Hematopoietic multipotent progenitor cell treated with erythropoietin and hydrocortisone succinate and interleukin-3 and kit ligand, for 17 days (in vitro differentiated cells): Measurements from ENCODE around the gene NOXA1.

Experiments
- DNase-seq: peaks from one replicate; pipeline ENCODE4 v3.0.0-alpha.2; 2015; ENCODE audit warnings: low spot score

The NOXA1 gene

DNA sequence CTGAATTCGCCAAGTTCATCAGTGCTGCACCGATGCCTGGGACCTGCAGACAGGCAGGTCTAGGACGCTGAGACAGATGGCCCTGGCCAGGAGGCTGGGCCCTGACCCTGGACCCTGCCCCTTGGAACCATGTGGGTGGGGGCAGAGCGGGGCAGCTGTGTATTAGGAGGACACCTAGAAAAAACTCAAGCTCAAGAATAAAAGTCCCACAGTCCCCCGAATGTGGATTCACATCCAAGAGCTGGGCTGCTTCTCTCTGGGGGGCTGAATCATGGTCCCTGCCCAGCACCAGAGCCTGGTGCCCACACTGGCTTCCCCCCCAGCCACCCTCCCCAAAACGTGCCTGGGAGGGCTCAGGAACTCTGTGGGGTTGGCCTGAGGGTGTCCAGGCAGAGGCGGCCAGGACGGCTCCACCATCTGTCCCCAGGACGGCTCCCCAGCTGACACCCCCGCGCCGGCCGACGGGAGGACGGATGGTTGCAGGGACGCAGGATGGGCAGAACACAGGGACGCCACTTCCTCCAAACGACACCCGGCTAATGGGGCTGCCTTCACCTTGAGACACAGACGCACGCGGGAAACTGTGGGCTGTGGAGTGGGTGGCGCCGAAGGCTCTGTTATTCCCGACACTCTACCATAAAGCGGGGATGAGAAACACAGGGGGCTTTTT is 35.2 kb upstream of the NOXA1 start:
- DNase-seq, result no peak

DNA sequence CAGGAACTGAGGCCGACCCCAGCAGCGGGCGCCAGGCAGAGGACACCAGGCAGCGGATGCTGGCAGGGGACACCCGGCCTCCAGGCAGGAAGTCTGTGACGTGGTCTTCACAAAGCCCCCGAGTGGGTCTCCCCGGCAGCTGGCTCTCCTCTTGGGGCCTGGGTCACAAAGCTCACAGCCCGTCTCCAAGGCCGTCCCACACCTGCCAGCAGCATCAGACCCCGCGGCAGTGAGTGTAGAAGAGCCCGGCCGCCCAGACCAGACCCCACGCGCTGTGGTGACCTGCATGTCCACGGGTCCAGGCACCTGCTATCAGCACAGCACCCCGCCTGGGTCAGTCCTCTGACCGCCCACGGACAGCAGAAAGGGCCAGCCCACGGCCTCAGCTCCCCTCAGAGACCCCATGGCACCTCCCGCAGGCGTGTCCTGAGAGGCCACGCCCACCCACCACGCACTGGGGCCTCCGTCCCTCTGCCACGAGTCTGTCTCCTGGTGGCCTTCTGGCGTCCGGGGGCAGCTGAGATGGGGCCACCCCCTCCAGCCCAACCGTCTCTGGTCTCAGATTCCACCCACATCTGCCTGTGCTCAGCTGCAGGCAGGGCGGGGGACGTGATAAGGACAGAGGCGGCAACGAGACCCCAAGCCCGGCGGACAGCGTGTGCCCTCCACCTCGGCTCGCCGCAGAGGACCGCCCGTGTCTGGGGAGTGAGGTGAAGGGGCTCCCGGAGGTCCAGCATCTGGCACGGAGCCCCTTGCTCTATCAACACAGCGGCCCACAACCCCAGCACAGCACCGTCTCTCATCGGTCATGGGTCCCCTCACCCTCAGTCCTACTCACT is 34.4 kb upstream of the NOXA1 start:
- no peak for DNase-seq

DNA sequence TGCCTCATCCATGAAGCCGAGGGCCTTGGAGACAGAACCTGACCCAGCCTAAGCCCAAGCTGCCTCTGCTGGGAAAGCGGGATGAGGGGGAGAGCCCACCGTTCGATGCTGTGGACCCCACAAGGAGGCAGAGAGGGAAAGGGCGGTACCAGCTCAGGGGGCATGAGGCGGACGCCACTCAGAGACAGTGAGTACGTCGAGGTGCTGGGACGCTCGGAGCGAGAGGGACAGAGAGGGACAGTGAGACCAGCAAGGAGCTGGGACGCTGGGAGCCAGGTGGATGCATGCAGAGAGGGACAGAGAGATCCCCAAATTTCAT is 33.8 kb upstream of the NOXA1 start:
- no peak for DNase-seq

DNA sequence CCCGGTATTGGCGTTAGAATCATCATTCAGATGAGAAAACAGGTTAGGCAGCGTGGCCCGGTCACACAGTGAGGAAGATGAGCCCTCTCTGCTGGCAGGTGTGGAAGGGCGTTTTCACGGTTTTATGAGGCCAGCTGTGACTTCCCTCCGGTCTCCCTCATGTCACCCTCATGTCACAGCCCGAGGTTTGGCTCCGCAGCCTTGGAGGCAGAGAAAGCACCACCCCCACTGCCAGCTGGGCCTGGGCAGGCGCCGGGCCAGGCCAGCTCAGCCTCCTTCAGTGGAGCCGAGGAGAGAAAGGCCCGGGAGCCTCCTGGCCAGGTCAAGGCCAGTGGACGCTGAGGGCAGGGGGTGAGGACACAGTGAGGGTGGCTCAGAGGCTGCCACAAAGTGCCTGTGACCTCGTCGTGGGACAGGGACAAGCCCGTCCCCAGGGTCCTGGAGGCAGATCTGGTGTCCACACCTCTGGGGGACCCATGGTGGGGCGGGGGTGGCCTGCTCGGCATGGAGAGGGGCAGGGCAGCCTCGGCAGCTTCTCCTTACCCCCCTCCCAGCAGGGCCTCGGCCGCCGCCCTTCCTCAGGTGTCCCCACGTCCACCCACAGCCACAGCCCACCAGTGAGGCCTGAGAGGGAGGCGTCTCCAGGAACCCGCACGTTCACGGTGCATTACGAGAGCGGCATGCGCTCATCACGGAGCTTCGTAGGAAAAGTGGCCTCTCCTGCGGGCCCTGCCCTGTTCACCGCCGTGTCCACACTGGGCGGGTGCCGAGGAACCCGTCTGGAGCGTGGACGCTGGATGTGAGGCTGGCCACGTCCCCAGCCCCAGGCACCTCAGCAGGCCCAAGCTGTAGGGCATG is 32.4 kb upstream of the NOXA1 start:
- DNase-seq, result no peak

DNA sequence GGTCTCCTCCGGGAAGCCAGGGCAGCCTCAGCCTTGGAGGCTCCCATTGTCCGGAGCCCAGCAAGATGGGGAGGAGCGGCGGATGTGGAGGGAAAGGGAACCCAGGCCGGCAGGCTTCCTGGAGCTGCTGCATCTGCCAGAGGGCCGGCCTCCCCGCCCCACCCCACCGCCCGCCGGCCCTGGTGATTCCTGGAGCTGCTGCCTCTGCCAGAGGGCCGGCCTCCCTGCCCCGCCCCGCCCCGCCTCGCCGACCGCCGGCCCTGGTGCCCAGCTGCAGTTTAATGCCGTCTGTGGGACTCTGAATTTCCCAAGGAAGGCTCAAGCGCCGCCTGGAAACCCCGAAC is 31.8 kb upstream of the NOXA1 start:
- DNase-seq, result no peak

DNA sequence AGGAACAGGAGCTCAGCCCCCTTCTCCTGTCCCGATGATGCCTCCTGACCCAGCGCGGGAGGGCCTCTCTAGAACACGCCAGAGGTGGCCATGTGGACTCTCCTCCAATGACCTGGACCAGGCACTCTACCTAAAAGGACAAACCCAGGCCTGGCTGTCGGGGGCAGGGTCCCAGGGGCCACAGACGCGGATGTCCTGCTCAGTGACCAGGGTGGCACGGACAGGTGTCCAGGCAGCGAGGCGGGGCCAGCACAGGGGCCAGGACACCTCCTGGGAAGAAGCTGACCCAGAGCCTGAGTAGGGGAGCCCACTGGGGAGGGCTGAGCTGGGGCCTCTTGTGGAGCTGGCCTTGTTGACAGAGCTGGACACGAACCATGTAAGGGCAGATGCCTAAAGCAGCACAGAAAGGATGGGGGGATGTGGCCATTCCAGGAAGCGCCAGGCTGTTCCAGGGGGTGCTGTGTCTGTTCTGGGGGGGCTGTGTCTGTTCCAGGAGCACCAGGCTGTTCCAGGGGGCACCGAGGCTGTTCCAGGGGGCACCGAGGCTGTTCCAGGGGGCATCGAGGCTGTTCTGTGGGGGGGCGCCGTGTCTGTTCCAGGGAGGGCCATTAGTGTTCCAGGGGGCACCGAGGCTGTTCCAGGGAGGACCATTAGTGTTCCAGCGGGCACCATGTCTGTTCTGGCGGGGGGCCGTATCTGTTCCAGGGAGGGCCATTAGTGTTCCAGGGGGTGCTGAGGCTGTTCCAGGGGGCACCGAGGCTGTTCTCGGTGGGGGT is 30.8 kb upstream of the NOXA1 start:
- DNase-seq, result no peak

DNA sequence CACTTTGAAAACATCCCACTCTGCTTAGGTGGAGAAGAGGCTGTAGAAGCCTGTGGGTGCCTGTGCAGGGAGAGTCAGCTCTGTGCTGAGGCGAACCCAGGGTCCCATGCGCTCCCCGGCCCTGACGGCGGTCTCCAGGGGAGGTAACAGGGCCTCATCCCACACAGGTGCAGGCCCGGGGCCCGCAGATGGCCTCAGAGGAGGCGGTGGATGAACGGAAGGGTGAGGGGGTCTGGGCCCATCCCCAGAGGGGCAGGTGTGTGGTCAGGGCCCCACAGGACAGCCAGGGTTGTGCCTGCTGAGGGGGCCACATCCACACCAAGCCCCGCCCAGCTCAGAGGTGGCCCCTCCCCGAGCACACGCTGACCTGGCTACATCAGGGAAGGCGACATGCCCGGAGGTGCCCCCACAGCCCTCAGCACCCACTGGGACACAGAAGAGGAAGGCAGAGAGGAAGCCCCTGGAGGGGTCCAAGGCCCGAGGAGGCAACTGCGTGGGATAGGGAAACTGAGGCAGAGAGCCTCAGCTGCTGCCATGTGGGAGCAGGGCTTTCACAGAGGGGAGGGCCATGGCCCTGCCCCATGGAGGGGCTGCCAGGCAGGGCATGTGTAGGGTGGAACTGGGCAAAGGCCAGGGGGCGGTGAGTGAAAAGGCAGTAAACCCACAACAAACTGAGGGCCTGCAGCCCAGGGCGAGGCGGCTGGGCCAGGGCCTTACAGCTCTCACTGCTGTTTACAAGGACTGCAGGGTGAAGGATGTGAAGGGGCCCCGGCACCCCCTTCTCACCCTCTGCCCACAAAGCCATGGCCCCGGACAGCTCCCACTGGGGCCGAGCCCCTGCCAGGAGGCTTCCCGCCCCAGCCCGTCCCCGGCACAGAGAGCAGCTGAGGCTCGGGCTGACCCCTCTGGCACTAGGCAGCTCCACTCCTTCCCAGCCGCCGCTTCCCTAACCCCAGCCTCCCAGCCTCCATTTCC is 29.7 kb upstream of the NOXA1 start:
- no peak for DNase-seq

DNA sequence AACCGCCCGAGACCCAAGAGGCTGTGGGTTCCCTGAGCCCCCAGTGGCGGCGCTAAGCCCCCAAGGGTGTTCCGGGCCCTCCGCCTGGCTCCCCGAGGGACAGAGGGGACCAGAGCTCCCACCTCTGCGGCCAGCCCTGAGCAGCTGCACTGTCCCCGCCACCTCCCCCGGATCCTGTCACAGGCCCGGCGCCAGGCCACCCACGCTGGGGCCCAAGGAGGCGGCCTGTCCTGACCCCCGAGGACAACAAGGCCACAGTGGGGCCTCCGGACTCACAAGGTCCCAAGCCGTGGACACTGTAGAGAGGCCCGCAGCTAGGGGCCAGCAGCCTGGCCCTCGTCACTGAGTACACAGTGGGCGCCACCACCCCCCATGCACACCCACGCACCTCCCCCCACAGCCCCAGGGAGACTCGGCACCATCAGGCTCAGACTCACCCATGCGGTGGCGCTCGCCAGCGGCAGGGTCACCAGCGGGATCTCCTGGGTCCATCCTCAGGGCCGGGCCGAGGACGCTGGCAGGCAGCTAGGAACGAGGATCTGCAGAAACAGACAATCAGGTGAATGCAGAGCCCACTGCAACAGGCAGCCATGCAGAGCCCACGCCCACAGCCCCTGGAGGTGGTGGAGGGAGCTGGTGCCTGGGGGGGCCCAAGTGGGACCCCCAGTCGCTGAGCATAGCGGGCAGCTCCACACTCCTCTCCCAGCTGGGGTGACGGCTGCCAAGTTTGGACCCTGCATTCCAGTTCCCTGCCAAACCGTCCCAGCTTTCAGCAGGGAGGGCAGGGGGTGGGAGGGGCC is 28.1 kb upstream of the NOXA1 start:
- DNase-seq, result no peak

DNA sequence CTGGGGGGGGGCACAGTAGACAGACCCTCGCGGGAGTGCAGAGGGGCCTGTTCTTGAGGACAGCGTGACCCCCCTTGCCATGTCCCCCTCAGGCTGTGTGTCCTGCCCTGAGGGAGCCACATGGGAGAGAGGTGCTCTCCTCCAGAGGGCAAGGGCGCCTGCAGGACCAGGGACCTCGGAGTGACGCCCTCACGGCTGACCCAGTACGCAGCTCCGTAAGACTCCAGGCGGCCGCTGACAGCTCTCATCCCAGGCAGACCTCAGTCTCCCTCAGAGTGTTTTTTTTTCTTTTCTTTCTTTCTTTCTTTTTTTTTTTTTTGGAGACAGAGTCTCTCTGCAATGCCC is 27.6 kb upstream of the NOXA1 start:
- no peak for DNase-seq

DNA sequence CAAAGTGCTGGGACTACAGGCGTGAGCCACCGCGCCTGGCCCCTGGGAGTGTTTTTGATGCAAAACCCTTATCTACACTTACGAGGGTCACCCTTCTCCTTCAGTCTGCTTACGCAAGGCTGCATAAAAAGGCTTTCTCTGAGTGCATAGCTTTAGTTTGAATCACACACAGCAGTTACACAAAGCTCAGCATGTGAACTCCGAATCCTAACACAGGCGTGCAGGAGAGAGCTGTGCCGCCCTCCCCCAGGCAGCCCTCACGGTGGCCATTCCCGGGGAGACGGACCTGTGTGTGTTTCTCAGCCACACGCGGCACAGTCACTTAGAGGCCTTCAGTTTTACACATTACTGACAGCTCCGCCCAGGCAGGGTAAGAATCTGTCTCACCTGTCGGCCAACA is 27.0 kb upstream of the NOXA1 start:
- DNase-seq, result no peak

DNA sequence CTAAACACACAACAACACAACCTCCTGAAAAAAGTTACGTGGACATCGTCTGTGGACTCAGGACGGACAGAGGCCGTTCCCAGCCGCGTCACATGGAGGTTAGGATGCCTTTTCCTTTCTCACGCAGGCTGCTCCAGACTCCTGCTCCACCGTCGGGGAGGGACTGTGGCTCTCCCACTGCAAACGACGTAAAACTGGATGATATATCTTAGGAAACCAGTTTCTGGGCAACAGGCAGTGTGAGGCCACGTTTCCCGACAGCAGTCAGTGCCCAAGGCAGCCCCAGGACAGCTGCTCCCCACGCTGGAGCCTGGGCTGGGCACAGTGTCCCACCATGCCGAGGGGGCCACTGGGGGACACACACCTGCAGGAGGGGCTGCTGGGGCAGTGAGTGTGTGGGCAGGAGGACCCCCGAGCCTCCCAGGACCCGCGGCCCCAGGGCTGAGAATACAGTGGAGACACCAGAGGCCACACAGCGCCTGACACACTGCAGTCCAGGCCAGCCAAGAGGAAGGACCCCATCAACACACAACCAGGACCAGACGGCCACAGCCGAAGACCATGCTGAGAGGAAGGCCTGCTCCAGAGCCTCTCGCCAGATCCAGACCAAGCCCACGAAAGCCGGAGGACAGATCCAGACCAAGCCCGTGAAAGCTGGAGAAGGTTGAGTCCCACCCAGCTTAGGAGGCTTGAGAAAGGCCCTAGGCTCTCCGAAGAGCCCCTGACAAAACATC is 26.4 kb upstream of the NOXA1 start:
- no peak for DNase-seq

DNA sequence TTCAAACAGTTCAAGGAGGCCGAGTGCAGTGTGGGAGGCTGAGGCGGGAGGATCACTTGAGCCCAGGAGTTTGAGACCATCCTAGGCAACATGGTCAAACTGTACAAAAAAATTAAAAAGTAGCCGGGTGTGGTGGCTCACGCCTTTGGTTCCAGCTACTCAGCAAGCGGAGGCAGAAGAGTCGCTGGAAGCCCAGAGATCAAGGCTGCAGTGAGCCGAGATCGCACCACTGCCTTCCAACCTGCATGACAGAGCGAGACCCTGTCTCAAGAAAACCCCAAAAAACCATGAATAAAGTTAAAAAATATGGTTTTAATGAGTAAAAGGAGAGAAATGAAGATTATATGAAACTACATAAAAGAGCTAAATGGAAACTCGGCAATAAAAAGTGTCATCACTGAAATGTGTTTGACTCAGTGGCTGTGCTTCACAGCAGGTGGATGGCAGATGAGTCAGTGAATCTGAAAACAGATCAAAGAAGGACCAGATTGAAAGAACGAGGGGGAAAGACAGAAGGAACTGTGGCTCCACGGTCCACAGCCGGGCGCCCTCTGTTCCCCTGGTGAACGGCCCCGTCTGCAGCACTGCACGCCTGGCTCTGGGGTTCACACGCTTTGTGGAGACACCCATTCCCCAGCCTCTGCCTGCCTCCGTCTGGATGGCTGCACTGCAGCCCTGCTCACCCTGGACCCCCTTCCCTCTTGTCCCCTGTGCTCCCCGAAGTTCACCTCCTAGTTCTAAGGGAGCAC is 25.3 kb upstream of the NOXA1 start:
- DNase-seq, result no peak

DNA sequence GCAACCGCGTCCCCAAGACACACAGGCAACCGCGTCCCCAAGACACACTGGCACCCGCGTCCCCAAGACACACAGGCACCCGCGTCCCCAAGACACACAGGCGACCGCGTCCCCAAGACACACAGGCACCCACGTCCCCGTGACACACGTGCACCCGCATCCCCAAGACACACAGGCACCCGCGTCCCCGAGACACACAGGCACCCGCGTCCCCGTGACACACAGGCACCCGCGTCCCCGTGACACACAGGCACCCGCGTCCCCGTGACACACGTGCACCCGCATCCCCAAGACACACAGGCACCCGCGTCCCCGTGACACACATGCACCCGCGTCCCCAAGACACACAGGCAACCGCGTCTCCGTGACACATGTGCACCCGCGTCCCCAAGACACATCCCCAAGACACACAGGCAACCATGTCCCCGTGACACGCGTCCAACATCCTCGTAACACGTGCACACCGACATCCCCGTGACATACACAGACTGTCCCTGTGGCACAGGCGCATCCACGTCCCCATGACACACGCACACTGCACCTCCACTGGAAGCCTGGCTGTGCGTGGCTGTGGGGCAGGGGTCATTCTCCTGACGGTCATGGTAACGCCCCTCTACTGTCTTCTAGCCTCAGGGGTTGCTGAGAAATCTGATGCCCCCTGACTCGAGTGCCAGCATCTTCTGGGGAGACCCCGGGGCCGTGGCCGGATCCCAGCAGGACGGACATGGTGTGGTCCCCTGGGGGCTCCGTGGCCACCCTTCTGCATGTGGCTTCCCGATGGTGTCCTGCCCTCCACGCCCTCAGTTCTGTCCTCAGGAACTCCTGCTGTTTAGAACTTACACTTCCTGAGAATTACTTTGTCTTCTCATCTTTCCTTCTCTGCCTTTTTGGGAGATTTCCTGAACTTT is 24.4 kb upstream of the NOXA1 start:
- DNase-seq, result no peak

DNA sequence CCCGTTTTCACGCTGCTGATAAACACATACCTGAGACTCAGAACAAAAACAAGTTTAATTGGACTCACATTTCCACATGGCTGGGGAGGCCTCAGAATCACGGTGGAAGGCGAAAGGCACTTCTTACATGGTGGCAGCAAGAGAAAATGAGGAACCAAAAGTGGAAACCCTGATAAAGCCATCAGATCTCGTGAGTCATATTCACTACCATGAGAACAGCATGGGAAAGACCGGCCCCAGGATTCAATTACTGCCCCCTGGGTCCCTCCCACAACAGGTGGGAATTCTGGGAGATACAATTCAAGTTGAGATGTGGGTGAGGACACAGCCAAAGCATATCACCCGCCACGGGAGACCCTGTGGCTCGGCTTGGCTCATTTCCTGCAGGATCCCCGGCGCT is 20.4 kb upstream of the NOXA1 start:
- DNase-seq, result no peak

DNA sequence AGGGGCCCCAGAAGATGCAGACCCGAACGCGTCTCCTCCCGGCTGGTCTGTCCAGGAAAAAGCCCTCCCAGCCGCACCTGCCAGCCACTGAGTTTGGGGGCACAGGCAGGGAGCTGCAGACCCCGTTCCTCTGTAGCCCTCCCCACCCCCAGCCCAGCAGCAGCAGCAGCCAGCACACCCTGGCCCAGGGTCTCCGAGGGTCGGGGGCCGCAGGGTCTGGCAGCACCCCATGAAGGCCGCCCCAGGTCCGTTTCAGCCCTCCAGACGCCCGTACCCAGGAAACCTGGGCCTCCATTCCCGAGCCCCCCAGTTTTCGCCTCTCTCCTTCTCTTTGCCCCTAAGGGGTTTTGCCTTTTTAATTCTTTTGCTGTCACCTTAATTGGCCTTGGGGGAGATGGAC is 19.9 kb upstream of the NOXA1 start:
- DNase-seq, result no peak

DNA sequence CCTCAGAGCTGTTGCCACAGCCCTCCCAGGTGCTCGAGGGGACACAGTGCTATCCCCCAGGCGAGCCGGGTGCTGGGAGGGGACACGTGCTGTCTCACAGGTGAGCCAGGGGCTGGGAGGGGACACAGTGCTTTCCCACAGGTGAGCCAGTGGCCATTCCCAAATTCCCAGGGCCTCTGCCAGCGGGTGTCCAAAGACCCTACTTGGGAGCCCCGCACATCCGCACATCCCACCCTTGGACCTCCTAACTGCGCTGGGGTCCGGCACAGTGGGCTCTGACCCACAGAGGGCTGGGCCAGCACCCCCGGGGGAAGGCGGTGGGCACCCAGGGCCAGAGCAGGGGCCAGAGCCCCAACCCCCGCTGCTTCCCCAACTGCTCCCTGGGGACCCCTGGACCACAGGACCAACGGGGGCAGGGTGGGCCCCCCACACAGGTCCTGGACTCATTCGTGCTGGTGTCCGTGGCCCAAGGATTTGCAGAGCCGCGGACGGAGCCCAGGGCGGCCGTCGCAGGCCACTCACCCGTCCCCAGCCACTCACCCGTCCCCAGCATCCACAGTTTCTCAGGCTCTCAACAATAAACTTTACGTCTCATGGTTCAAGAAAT is 18.1 kb upstream of the NOXA1 start:
- DNase-seq, result no peak

DNA sequence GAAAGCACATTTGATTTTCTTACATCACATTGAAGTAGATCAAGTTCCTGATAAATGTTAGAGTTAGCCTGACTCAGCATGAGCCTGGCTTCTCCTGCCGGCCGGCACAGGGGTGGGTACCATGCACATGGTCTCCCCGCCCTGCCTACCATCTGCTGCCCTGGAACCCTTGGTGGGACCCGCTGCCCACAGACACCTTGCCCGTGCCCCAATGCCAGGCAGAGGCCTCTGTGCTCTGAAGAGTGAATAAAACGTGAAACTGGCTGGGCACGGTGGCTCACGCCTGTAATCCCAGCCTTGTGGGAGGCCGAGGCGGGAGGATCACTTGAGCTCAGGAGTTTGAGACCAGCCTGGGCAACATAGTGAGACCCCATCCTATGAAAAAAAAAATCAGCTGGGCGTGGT is 17.5 kb upstream of the NOXA1 start:
- DNase-seq, result no peak
